ENCODE data around the gene CHI3L1. TPM values are rescaled to one million over a fixed set of nuclear protein-coding genes. Genes with fewer than 3 reads are reported as not detected.
"Not testable (repeated sequence)": the region's sequence is repeated elsewhere in the genome, so short reads cannot be mapped to it uniquely, and the experiment has no call there.

CHI3L1 gene
- not detected for total RNA-seq
- not detected for polyA plus RNA-seq
- 0 to 1.6 (median 0) reads per million in 6 experiments for total RNA-seq

GRCh38 chr1:203186446-203187303 lies at the start of gene CHI3L1:
Gene CHI3L1 (minus strand): TSS chr1:203186704. CDS start chr1:203186623, 81 bp downstream.
- Mint-ChIP-seq H3K27ac (peak within 1 kb of the TSS in 2 of 10 donors; percentile 57 to 72), H3K9me3 (no peaks in the 10 kb centered on the region), H3K27me3 (peaks cover 0 to 7% (median 3%) of the 10 kb centered on the region in 5 donors), H3K4me1 (peaks cover 3 to 6% (median 5%) of the 10 kb centered on the region in 4 donors), H3K4me3 (no peak within 1 kb of the TSS), H3K36me3 (no peaks in the 10 kb centered on the region)
- peak in 1 of 10 donors; percentile 16 for DNase-seq
- POLR2A ChIA-PET, result no interaction called here
- ATAC-seq, result no peak

GRCh38 chr1:203234901-203235300 lies 48.4 kb upstream of the CHI3L1 start:
- Mint-ChIP-seq H3K36me3 (peaks cover 3 to 39% (median 17%) of the 10 kb centered on the region in 3 donors), H3K9me3 (peaks cover 19 to 57% (median 34%) of the 10 kb centered on the region in 9 donors), H3K27me3 (peaks cover 21 to 43% (median 26%) of the 10 kb centered on the region in 5 donors)
- H3K4me1 Mint-ChIP-seq, H3K27ac Mint-ChIP-seq, DNase-seq, ATAC-seq, H3K4me3 Mint-ChIP-seq, POLR2A ChIA-PET: not testable (repeated sequence)

- no peak for ATAC-seq
- Mint-ChIP-seq H3K27ac (no peak within 1 kb of the TSS), H3K9me3 (peaks cover 0 to 22% (median 12%) of the 10 kb centered on the region in 9 donors), H3K27me3 (peaks cover 13 to 36% (median 23%) of the 10 kb centered on the region in 5 donors), H3K4me3 (no peak within 1 kb of the TSS), H3K36me3 (peaks cover 0 to 13% (median 7%) of the 10 kb centered on the region in 3 donors), H3K4me1 (peaks cover 0 to 4% (median 0%) of the 10 kb centered on the region in 4 donors)
- DNase-seq, result no peak
- POLR2A ChIA-PET, result interaction anchor here (0.6 kb wide), 1 partner anchor 413 kb away, joined by 3 read pairs; no protein-coding TSS in a partner anchor
Measured at GRCh38 chr1:203229471-203230135, 43.1 kb upstream of the CHI3L1 start, which contains the start of gene CHIT1. Gene CHIT1 (minus strand): TSS chr1:203229673. CDS start chr1:203229636, 37 bp downstream.

GRCh38 chr1:203228670-203229069 lies 42.2 kb upstream of the CHI3L1 start:
- Mint-ChIP-seq H3K4me3 (no peak overlapping the region), H3K4me1 (peaks cover 0 to 4% (median 0%) of the 10 kb centered on the region in 4 donors), H3K36me3 (peaks cover 0 to 4% (median 1%) of the 10 kb centered on the region in 3 donors), H3K9me3 (peaks cover 0 to 12% (median 4%) of the 10 kb centered on the region in 9 donors), H3K27ac (no peak overlapping the region), H3K27me3 (peaks cover 9 to 30% (median 20%) of the 10 kb centered on the region in 5 donors)
- DNase-seq (no peak), ATAC-seq (no peak)
- POLR2A ChIA-PET, result no interaction called here

- no peak for ATAC-seq
- peaks cover 7 to 25% (median 18%) of the 10 kb centered on the region in 5 donors for H3K27me3 Mint-ChIP-seq
- H3K4me1 Mint-ChIP-seq, result peaks cover 0 to 4% (median 0%) of the 10 kb centered on the region in 4 donors
- H3K9me3 Mint-ChIP-seq, result peaks cover 0 to 6% (median 0%) of the 10 kb centered on the region in 9 donors
- H3K36me3 Mint-ChIP-seq, result no peaks in the 10 kb centered on the region
- no peak for DNase-seq
- peak overlapping the region in 1 of 10 donors; percentile 10 for H3K27ac Mint-ChIP-seq
- no peak overlapping the region for H3K4me3 Mint-ChIP-seq
- POLR2A ChIA-PET, result no interaction called here
Measured at GRCh38 chr1:203227371-203228083, 41.0 kb upstream of the CHI3L1 start.

- H3K4me1 Mint-ChIP-seq, result peaks cover 0 to 2% (median 0%) of the 10 kb centered on the region in 4 donors
- H3K27me3 Mint-ChIP-seq, result peaks cover 2 to 17% (median 13%) of the 10 kb centered on the region in 5 donors
- H3K4me3 Mint-ChIP-seq, result no peak overlapping the region
- POLR2A ChIA-PET, result no interaction called here
- no peaks in the 10 kb centered on the region for H3K9me3 Mint-ChIP-seq
- no peak overlapping the region for H3K27ac Mint-ChIP-seq
- ATAC-seq (no peak), DNase-seq (no peak)
- no peaks in the 10 kb centered on the region for H3K36me3 Mint-ChIP-seq
Measured at GRCh38 chr1:203225071-203225470, 38.6 kb upstream of the CHI3L1 start.

- Mint-ChIP-seq H3K9me3 (no peaks in the 10 kb centered on the region), H3K27me3 (peaks cover 2 to 13% (median 8%) of the 10 kb centered on the region in 5 donors), H3K36me3 (no peaks in the 10 kb centered on the region), H3K27ac (no peak overlapping the region), H3K4me1 (peaks cover 0 to 2% (median 0%) of the 10 kb centered on the region in 4 donors), H3K4me3 (no peak overlapping the region)
- DNase-seq (no peak), ATAC-seq (no peak)
- POLR2A ChIA-PET, result no interaction called here
Measured at GRCh38 chr1:203223012-203223775, 36.7 kb upstream of the CHI3L1 start.

GRCh38 chr1:203219934-203220333 lies 33.4 kb upstream of the CHI3L1 start:
- H3K27me3 Mint-ChIP-seq, result peaks cover 0 to 21% (median 13%) of the 10 kb centered on the region in 5 donors
- no peaks in the 10 kb centered on the region for H3K9me3 Mint-ChIP-seq
- H3K4me3 Mint-ChIP-seq, result no peak overlapping the region
- H3K4me1 Mint-ChIP-seq, result peaks cover 1 to 7% (median 7%) of the 10 kb centered on the region in 4 donors
- no peak for DNase-seq
- no peaks in the 10 kb centered on the region for H3K36me3 Mint-ChIP-seq
- H3K27ac Mint-ChIP-seq, result peak overlapping the region in 1 of 10 donors; percentile 3
- no peak for ATAC-seq
- POLR2A ChIA-PET, result no interaction called here

- no peak for DNase-seq
- Mint-ChIP-seq H3K9me3 (no peaks in the 10 kb centered on the region), H3K36me3 (no peaks in the 10 kb centered on the region), H3K4me3 (no peak overlapping the region), H3K27me3 (peaks cover 0 to 21% (median 13%) of the 10 kb centered on the region in 5 donors), H3K4me1 (peaks cover 1 to 7% (median 7%) of the 10 kb centered on the region in 4 donors), H3K27ac (no peak overlapping the region)
- POLR2A ChIA-PET, result no interaction called here
- ATAC-seq, result no peak
Measured at GRCh38 chr1:203219171-203219570, 32.7 kb upstream of the CHI3L1 start.

GRCh38 chr1:203217668-203218067 lies 31.2 kb upstream of the CHI3L1 start:
- DNase-seq (no peak), ATAC-seq (no peak)
- Mint-ChIP-seq H3K27ac (no peak overlapping the region), H3K4me3 (no peak overlapping the region), H3K4me1 (peaks cover 1 to 7% (median 7%) of the 10 kb centered on the region in 4 donors), H3K27me3 (peaks cover 0 to 21% (median 13%) of the 10 kb centered on the region in 5 donors), H3K9me3 (no peaks in the 10 kb centered on the region), H3K36me3 (no peaks in the 10 kb centered on the region)
- POLR2A ChIA-PET, result no interaction called here

- no peaks in the 10 kb centered on the region for H3K36me3 Mint-ChIP-seq
- H3K27ac Mint-ChIP-seq, result no peak overlapping the region
- DNase-seq, result no peak
- H3K9me3 Mint-ChIP-seq, result no peaks in the 10 kb centered on the region
- no peak for ATAC-seq
- H3K4me1 Mint-ChIP-seq, result peaks cover 1 to 7% (median 7%) of the 10 kb centered on the region in 4 donors
- H3K4me3 Mint-ChIP-seq, result no peak overlapping the region
- POLR2A ChIA-PET, result no interaction called here
- H3K27me3 Mint-ChIP-seq, result peaks cover 0 to 21% (median 13%) of the 10 kb centered on the region in 5 donors
Measured at GRCh38 chr1:203217139-203217655, 30.7 kb upstream of the CHI3L1 start.
